Panc1 (cell line): ENCODE results near the gene KMT2E. TPM values are rescaled to one million over a fixed set of nuclear protein-coding genes. Genes with fewer than 3 reads are reported as not detected.

Source experiments
- ATAC-seq: fragments of 200-7000 bp; cut with Tn5 transposase; 2 replicates; pipeline ENCODE4 v1.9.1; 2020; ENCODE audit warnings: mild to moderate bottlenecking, moderate library complexity
- BruUV-seq: library from RNA; stranded (reverse); fragments of 400-500 nt; replicated peaks from 2 replicates; lab custom pipeline; 2021; lab: Mats Ljungman, UMichigan
- CTCF ChIA-PET: fragments of 300-600 bp; sonication (Branson Sonifier 250); formaldehyde crosslinking; loops from one replicate; lab custom pipeline; 2022; ENCODE audit warnings: antibody characterized with exemption; lab: Charles Lee
- POLR2A ChIA-PET: fragments of 300-600 bp; sonication (Branson Sonifier 250); formaldehyde crosslinking; loops from one replicate; lab custom pipeline; 2022; ENCODE audit warnings: antibody characterized with exemption; lab: Charles Lee
- DNase-seq: peaks from one replicate; pipeline ENCODE4 v3.0.0-alpha.2; 2010; ENCODE audit warnings: low read depth, low spot score
- H3K27ac ChIP-seq: 2 replicates; pipeline ENCODE4 v1.5.1; 2011; ENCODE audit warnings: mild to moderate bottlenecking, low read length, inconsistent platforms
- H3K27me3 ChIP-seq: fragments of 200-500 bp; sonication (Bioruptor generic); 2 replicates; pipeline ENCODE4 v1.6.0; 2014; ENCODE audit warnings: low read length, inconsistent platforms; ENCODE audit not compliant: control insufficient read depth, insufficient read depth
- H3K36me3 ChIP-seq: fragments of 200-500 bp; sonication (Bioruptor generic); 2 replicates; pipeline ENCODE4 v1.5.1; 2014; ENCODE audit warnings: inconsistent platforms, mild to moderate bottlenecking, low read length, moderate library complexity; ENCODE audit not compliant: control insufficient read depth, insufficient read depth
- H3K4me1 ChIP-seq: 2 replicates; pipeline ENCODE4 v1.5.1; 2011; ENCODE audit warnings: inconsistent platforms, mild to moderate bottlenecking, low read length, moderate library complexity; ENCODE audit not compliant: control insufficient read depth, insufficient read depth
- H3K4me3 ChIP-seq, 2 experiments: 2 replicates each; pipeline ENCODE4 v1.5.1; 2011 to 2012; ENCODE audit warnings: low read depth in 2 of 2, low read length in 2 of 2, mild to moderate bottlenecking in 2 of 2, inconsistent platforms in 1 of 2, moderate library complexity in 1 of 2
- H3K9me3 ChIP-seq: fragments of 200-500 bp; sonication (Bioruptor generic); 2 replicates; pipeline ENCODE4 v1.5.1; 2014; ENCODE audit warnings: low read depth, mild to moderate bottlenecking, inconsistent platforms, low read length, moderate library complexity; ENCODE audit not compliant: control insufficient read depth, insufficient read depth
- CTCF ChIP-seq: fragments of 450-650 bp; IDR thresholded peaks from 2 replicates; pipeline ENCODE4 v1.5.1; 2017; ENCODE audit warnings: mild to moderate bottlenecking
- POLR2AphosphoS5 ChIP-seq: IDR thresholded peaks from 2 replicates; pipeline ENCODE4 v1.6.1; 2012; ENCODE audit warnings: mild to moderate bottlenecking, low read depth, low read length, moderate library complexity
- REST ChIP-seq, 2 experiments: IDR thresholded peaks; 2 replicates each; pipeline ENCODE4 v1.6.1; 2011 to 2012; ENCODE audit warnings: low read depth in 2 of 2, control low read depth in 1 of 2, low read length in 1 of 2, mild to moderate bottlenecking in 1 of 2, moderate library complexity in 1 of 2; ENCODE audit not compliant: insufficient read depth in 1 of 2
- in situ Hi-C: cut with HindIII; loops from 2 replicates; pipeline ENCODE4 v1.10.0; 2016; ENCODE audit warnings: low sequenced_read_pairs, low pct_unique_long_range_greater_than_20kb
- intact Hi-C: fragments of 100-400 bp; cut with micrococcal nuclease; formaldehyde crosslinking; loops from one replicate; pipeline ENCODE4 v1.10.0; 2022; ENCODE audit not compliant: unreplicated experiment
- total RNA-seq: library from RNA; stranded (reverse); gene quantifications from one replicate; pipeline ENCODE4 v1.2.1, GENCODE V29; 2021; ENCODE audit not compliant: unreplicated experiment

KMT2E gene
- total RNA-seq, 1 experiment from 2014 or later: 51.4 TPM

GRCh38 chr7:105097619-105098018, 83.6 kb downstream of the KMT2E start:
- H3K27me3 ChIP-seq: no peaks in the 10 kb centered on the region
- no peak overlapping the region for H3K27ac ChIP-seq
- H3K36me3 ChIP-seq: peaks cover 16% of the 10 kb centered on the region
- ATAC-seq: no peak
- in situ Hi-C loops: no loop called here
- DNase-seq: peak; percentile 36
- no peaks in the 10 kb centered on the region for H3K9me3 ChIP-seq
- BruUV-seq: no TSS peak
- no peaks in the 10 kb centered on the region for H3K4me1 ChIP-seq
- TF ChIP-seq REST (IDR thresholded peaks at IDR 0.05; ENCODE audit: insufficient read depth in 1 of 2, low read depth in 2 of 2, low read length in 1 of 2) (no peak), POLR2AphosphoS5 (no peak), CTCF (no peak)
- ChIA-PET POLR2A (no interaction called here), CTCF (no interaction called here)
- intact Hi-C loops: no loop called here
- H3K4me3 ChIP-seq: no peak overlapping the region

GRCh38 chr7:105098863-105099515, 85.0 kb downstream of the KMT2E start:
- intact Hi-C loops (no loop called here), in situ Hi-C loops (no loop called here)
- peaks cover 17% of the 10 kb centered on the region for H3K36me3 ChIP-seq
- BruUV-seq: TSS peak; percentile 3
- ChIA-PET CTCF (interaction anchor here (0.6 kb wide), 1 partner anchor 180 kb away, joined by 8 read pairs; no protein-coding TSS in a partner anchor), POLR2A (interaction anchor here (0.5 to 0.6 kb wide), 2 partner anchors 36 to 55 kb away, joined by 5 to 6 read pairs; no protein-coding TSS in a partner anchor)
- DNase-seq (no peak), ATAC-seq (no peak)
- no peak overlapping the region for H3K4me3 ChIP-seq
- no peak for TF ChIP-seq CTCF
- H3K9me3 ChIP-seq: no peaks in the 10 kb centered on the region
- H3K27ac ChIP-seq: no peak overlapping the region
- H3K27me3 ChIP-seq: no peaks in the 10 kb centered on the region
- H3K4me1 ChIP-seq: no peaks in the 10 kb centered on the region
